Activated CD4-positive, alpha-beta T cell treated with anti-CD3 and anti-CD28 coated beads for 1 hour (primary cell): Measurements from ENCODE around the gene CASP5.
"Not testable (repeated sequence)": the region's sequence is repeated elsewhere in the genome, so short reads cannot be mapped to it uniquely, and the experiment has no call there.

Experiments
- DNase-seq: peaks from one replicate; pipeline ENCODE4 v3.0.0-alpha.2; 2020

CASP5 gene

GRCh38 chr11:105023003-105023402 is at the start of gene CASP5:
Gene CASP5, minus strand, starts transcription at chr11:105023168. Its CDS starts 32 bp downstream, at chr11:105023136.
- DNase-seq, result no peak

GRCh38 chr11:105072080-105072479 is 49.1 kb upstream of the CASP5 start:
- DNase-seq, result not testable (repeated sequence)

GRCh38 chr11:105071089-105071732 is 48.2 kb upstream of the CASP5 start:
- no peak for DNase-seq

GRCh38 chr11:105070306-105070705 is 47.3 kb upstream of the CASP5 start:
- no peak for DNase-seq

GRCh38 chr11:105069749-105070148 is 46.8 kb upstream of the CASP5 start:
- DNase-seq, result not testable (repeated sequence)

- not testable (repeated sequence) for DNase-seq
Measured at GRCh38 chr11:105063245-105063941, 40.4 kb upstream of the CASP5 start.

- no peak for DNase-seq
Measured at GRCh38 chr11:105057432-105057831, 34.5 kb upstream of the CASP5 start.

GRCh38 chr11:105056446-105056845 is 33.5 kb upstream of the CASP5 start:
- DNase-seq, result no peak

- no peak for DNase-seq
Measured at GRCh38 chr11:105054723-105055493, 31.9 kb upstream of the CASP5 start.

GRCh38 chr11:105052487-105052886 is 29.5 kb upstream of the CASP5 start:
- DNase-seq, result no peak

- no peak for DNase-seq
Measured at GRCh38 chr11:105051559-105051958, 28.6 kb upstream of the CASP5 start.

GRCh38 chr11:105049481-105049880 is 26.5 kb upstream of the CASP5 start:
- no peak for DNase-seq

GRCh38 chr11:105046898-105047579 is 24.1 kb upstream of the CASP5 start:
- DNase-seq, result no peak

GRCh38 chr11:105045676-105046296 is 22.8 kb upstream of the CASP5 start:
- no peak for DNase-seq

GRCh38 chr11:105044557-105045524 is 21.9 kb upstream of the CASP5 start, which contains the start of gene CARD16:
Gene CARD16, minus strand, starts transcription at chr11:105045335. Its CDS starts 38 bp downstream, at chr11:105045297.
- DNase-seq, result peak; percentile 15

GRCh38 chr11:105042178-105042577 is 19.2 kb upstream of the CASP5 start:
- no peak for DNase-seq

- DNase-seq, result no peak
Measured at GRCh38 chr11:105040703-105041102, 17.7 kb upstream of the CASP5 start.

GRCh38 chr11:105034813-105035620 is 12.0 kb upstream of the CASP5 start, which contains the start of gene CASP1:
Gene CASP1, minus strand, starts transcription at chr11:105035144. Its CDS starts 31 bp downstream, at chr11:105035113.
- no peak for DNase-seq

GRCh38 chr11:105034388-105034787 is 11.4 kb upstream of the CASP5 start:
- not testable (repeated sequence) for DNase-seq

- DNase-seq, result no peak
Measured at GRCh38 chr11:105033781-105034180, 10.8 kb upstream of the CASP5 start.
